Neuronal stem cell (in vitro differentiated cells): Measurements from ENCODE around the gene NAP1L4.

Experiments
- DNase-seq: peaks from one replicate; pipeline ENCODE4 v3.0.0-alpha.2; 2013; ENCODE audit warnings: low spot score
- H2AFZ ChIP-seq: one replicate; pipeline ENCODE4 v1.6.1; 2013; ENCODE audit warnings: mild to moderate bottlenecking, low read length, inconsistent platforms
- H2AK5ac ChIP-seq: 2 replicates; pipeline ENCODE4 v1.6.1; 2013; ENCODE audit warnings: low read depth, mild to moderate bottlenecking, inconsistent platforms, low read length, moderate library complexity, mixed read lengths
- H2BK120ac ChIP-seq: 2 replicates; pipeline ENCODE4 v1.6.1; 2013; ENCODE audit warnings: low read depth, mild to moderate bottlenecking, inconsistent platforms, low read length, moderate library complexity, mixed read lengths
- H2BK12ac ChIP-seq: one replicate; pipeline ENCODE4 v1.6.1; 2013; ENCODE audit warnings: low read length, inconsistent platforms
- H2BK15ac ChIP-seq: 2 replicates; pipeline ENCODE4 v1.6.1; 2013; ENCODE audit warnings: mild to moderate bottlenecking, low read length, inconsistent platforms, mixed read lengths
- H2BK5ac ChIP-seq: one replicate; pipeline ENCODE4 v1.6.1; 2013; ENCODE audit warnings: inconsistent platforms, mild to moderate bottlenecking, low read length, moderate library complexity
- H3K14ac ChIP-seq: one replicate; pipeline ENCODE4 v1.6.1; 2013; ENCODE audit warnings: low read length, inconsistent platforms
- H3K18ac ChIP-seq: 2 replicates; pipeline ENCODE4 v1.6.1; 2013; ENCODE audit warnings: low read length, inconsistent platforms
- H3K23ac ChIP-seq: 2 replicates; pipeline ENCODE4 v1.6.1; 2013; ENCODE audit warnings: low read depth, mild to moderate bottlenecking, mixed read lengths, low read length, inconsistent platforms; ENCODE audit not compliant: poor library complexity
- H3K27ac ChIP-seq: replicated peaks from 3 replicates; pipeline ENCODE4 v1.5.1; 2013; ENCODE audit warnings: low read length, inconsistent platforms
- H3K27me3 ChIP-seq, 3 experiments: 2 replicates each; pipeline ENCODE4 v1.6.1; 2013; ENCODE audit warnings: low read length in 3 of 3, mild to moderate bottlenecking in 2 of 3, inconsistent platforms in 1 of 3, low read depth in 1 of 3, mixed read lengths in 1 of 3, moderate library complexity in 1 of 3; ENCODE audit not compliant: control insufficient read depth in 3 of 3, insufficient read depth in 3 of 3
- H3K36me3 ChIP-seq, 2 donors: replicated peaks in 1 of 2; 2 replicates each; pipeline ENCODE4 v1.6.1; 2013; ENCODE audit warnings: low read length in 2 of 2; ENCODE audit not compliant: control insufficient read depth in 2 of 2, insufficient read depth in 2 of 2
- H3K4ac ChIP-seq: 2 replicates; pipeline ENCODE4 v1.6.1; 2013; ENCODE audit warnings: inconsistent platforms, mild to moderate bottlenecking, low read length, moderate library complexity
- H3K4me1 ChIP-seq, 2 donors: 1 replicate in 1 of 2; 2 replicates in 1 of 2; pipeline ENCODE4 v1.6.1; 2013; ENCODE audit warnings: low read length in 2 of 2, low read depth in 1 of 2; ENCODE audit not compliant: control insufficient read depth in 2 of 2, insufficient read depth in 1 of 2
- H3K4me2 ChIP-seq: one replicate; pipeline ENCODE4 v1.6.1; 2013; ENCODE audit warnings: mild to moderate bottlenecking, low read length, inconsistent platforms; ENCODE audit not compliant: insufficient read depth, poor library complexity, severe bottlenecking
- H3K4me3 ChIP-seq, 2 donors: 2 replicates each; pipeline ENCODE4 v1.5.1; 2013; ENCODE audit warnings: low read length in 2 of 2, mild to moderate bottlenecking in 2 of 2, inconsistent platforms in 1 of 2, moderate library complexity in 1 of 2
- H3K79me1 ChIP-seq: one replicate; pipeline ENCODE4 v1.6.1; 2013; ENCODE audit warnings: low read depth, mild to moderate bottlenecking, inconsistent platforms, low read length, moderate library complexity
- H3K9ac ChIP-seq: one replicate; pipeline ENCODE4 v1.6.1; 2013; ENCODE audit warnings: mild to moderate bottlenecking, low read depth, low read length, inconsistent platforms; ENCODE audit not compliant: poor library complexity
- H3K9me3 ChIP-seq, 2 donors: replicated peaks in 1 of 2; 2 replicates each; pipeline versions ENCODE3 to v1.6.1; 2013; ENCODE audit warnings: low read length in 2 of 2, mild to moderate bottlenecking in 2 of 2, inconsistent platforms in 1 of 2, low read depth in 1 of 2, mixed read lengths in 1 of 2, moderate library complexity in 1 of 2; ENCODE audit not compliant: control insufficient read depth in 2 of 2, insufficient read depth in 1 of 2
- H4K8ac ChIP-seq: one replicate; pipeline ENCODE4 v1.6.1; 2013; ENCODE audit warnings: low read depth, mild to moderate bottlenecking, inconsistent platforms, low read length, moderate library complexity
- H4K91ac ChIP-seq: one replicate; pipeline ENCODE4 v1.6.1; 2013; ENCODE audit warnings: low read length, low read depth, mild to moderate bottlenecking, inconsistent platforms; ENCODE audit not compliant: poor library complexity
- WGBS, 2 donors: extraction: QIAGEN DNeasy Blood & Tissue Kit; methylation state at CpG; one replicate each; pipeline ENCODE4 v1.1.7; 2013; ENCODE audit warnings: missing lambda C conversion rate in 2 of 2, mixed read lengths in 1 of 2; ENCODE audit not compliant: insufficient read length in 2 of 2, insufficient replicate concordance in 1 of 2; ENCODE audit errors: extremely low coverage in 2 of 2; 5-methylcytosine and 5-hydroxymethylcytosine counted together

The NAP1L4 gene

GRCh38 chr11:2942872-2943710, 49.0 kb downstream of the NAP1L4 start:
- no peak overlapping the region for H2AK5ac ChIP-seq
- no CpG with 5 or more reads among the region's 15 CpGs for WGBS, 2 donors

DNA sequence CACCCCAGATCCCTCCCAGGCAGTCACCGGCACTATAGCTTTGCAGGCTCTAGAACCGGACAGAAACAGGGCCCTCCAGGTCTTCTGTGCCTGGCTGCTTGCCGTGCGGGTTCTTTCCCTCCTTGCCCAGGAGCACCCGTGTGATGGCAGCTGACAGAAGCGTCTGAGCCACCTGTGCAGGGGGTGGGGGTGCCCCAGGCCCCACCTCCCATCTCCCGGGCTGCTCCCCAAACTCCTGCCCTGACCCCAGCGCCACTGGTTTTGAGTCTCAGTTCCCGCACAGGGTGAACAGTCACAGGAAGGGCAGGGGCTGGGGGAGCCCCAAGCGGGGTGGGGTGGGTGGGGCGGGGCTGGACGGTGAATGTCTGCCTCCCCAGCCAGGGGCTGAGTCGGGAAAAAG, 49.7 kb downstream of the NAP1L4 start:
- Histone ChIP-seq H3K27me3 (no peaks in the 10 kb centered on the region), H3K4me1 (peaks cover 0 to 10% of the 10 kb centered on the region in 2 donors), H3K9ac (no peak overlapping the region), H3K9me3 (peaks cover 10 to 21% of the 10 kb centered on the region in 2 donors), H3K18ac (no peak overlapping the region), H3K4ac (no peak overlapping the region), H3K23ac (no peak overlapping the region), H2BK120ac (no peak overlapping the region), H4K8ac (no peak overlapping the region), H3K79me1 (no peaks in the 10 kb centered on the region), H2BK15ac (no peak overlapping the region), H3K4me2 (no peak overlapping the region), H3K27ac (no peak overlapping the region), H2BK12ac (no peak overlapping the region), H2AFZ (no peak overlapping the region), H3K4me3 (no peak overlapping the region), H4K91ac (no peak overlapping the region), H3K36me3 (peaks cover 18 to 44% of the 10 kb centered on the region in 2 donors), H3K14ac (no peak overlapping the region), H2BK5ac (no peak overlapping the region), H2AK5ac (no peak overlapping the region)
- no CpG with 5 or more reads among the region's 13 CpGs for WGBS, 2 donors
- no peak for DNase-seq

More at GRCh38 chr11:2942872-2943710, 49.0 kb downstream of the NAP1L4 start:
- Histone ChIP-seq H2BK5ac (no peak overlapping the region), H3K27ac (no peak overlapping the region), H3K14ac (no peak overlapping the region), H3K4ac (no peak overlapping the region), H3K4me1 (peaks cover 0 to 10% of the 10 kb centered on the region in 2 donors), H4K91ac (no peak overlapping the region), H3K18ac (peak overlapping the region; percentile 29), H3K4me2 (no peak overlapping the region), H2BK15ac (no peak overlapping the region), H3K4me3 (no peak overlapping the region), H2AFZ (no peak overlapping the region), H2BK12ac (no peak overlapping the region), H3K36me3 (peaks cover 18 to 51% of the 10 kb centered on the region in 2 donors), H3K79me1 (no peaks in the 10 kb centered on the region), H3K9me3 (peaks cover 7 to 15% of the 10 kb centered on the region in 2 donors), H3K27me3 (no peaks in the 10 kb centered on the region), H3K9ac (no peak overlapping the region), H3K23ac (peak overlapping the region; percentile 89), H2BK120ac (no peak overlapping the region), H4K8ac (no peak overlapping the region)
- no peak for DNase-seq

GRCh38 chr11:2940921-2941821, 51.0 kb downstream of the NAP1L4 start:
- peaks cover 0 to 8% of the 10 kb centered on the region in 2 donors for H3K4me1 ChIP-seq
- peaks cover 14 to 25% of the 10 kb centered on the region in 2 donors for H3K9me3 ChIP-seq

More at GRCh38 chr11:2940921-2941821, 51.0 kb downstream of the NAP1L4 start:
- no peak for DNase-seq
- Histone ChIP-seq H2BK15ac (no peak overlapping the region), H2BK120ac (no peak overlapping the region), H3K14ac (peak overlapping the region; percentile 75), H4K91ac (no peak overlapping the region), H2BK5ac (peak overlapping the region; percentile 49), H3K4me3 (no peak overlapping the region), H3K4me2 (no peak overlapping the region), H2BK12ac (no peak overlapping the region), H3K36me3 (peaks cover 13 to 31% of the 10 kb centered on the region in 2 donors), H3K27ac (no peak overlapping the region), H3K4ac (peak overlapping the region; percentile 76), H3K27me3 (no peaks in the 10 kb centered on the region), H3K18ac (peak overlapping the region; percentile 20), H3K23ac (peak overlapping the region; percentile 62), H3K9ac (no peak overlapping the region), H4K8ac (no peak overlapping the region), H3K79me1 (no peaks in the 10 kb centered on the region), H2AK5ac (no peak overlapping the region), H2AFZ (no peak overlapping the region)
- WGBS, 2 donors: no CpG with 5 or more reads among the region's 10 CpGs
